Neutrophil (primary cell): ENCODE measurements around the gene VWA3A.
"Not testable (repeated sequence)": the region's sequence is repeated elsewhere in the genome, so short reads cannot be mapped to it uniquely, and the experiment has no call there.

ENCODE experiments used
- H3K27ac ChIP-seq: fragments of 200-600 bp; sonication (generic); 2 replicates; pipeline ENCODE4 v1.5.1; 2016; ENCODE audit warnings: mild to moderate bottlenecking, moderate library complexity
- H3K27me3 ChIP-seq: fragments of 200-600 bp; sonication (generic); 2 replicates; pipeline ENCODE4 v1.6.0; 2016; ENCODE audit warnings: mild to moderate bottlenecking
- H3K36me3 ChIP-seq: fragments of 200-600 bp; sonication (generic); 2 replicates; pipeline ENCODE4 v1.5.1; 2017
- H3K4me1 ChIP-seq, 2 experiments: fragments of 200-600 bp in 1 of 2; sonication (generic) in 1 of 2; 1 replicate in 1 of 2; 2 replicates in 1 of 2; pipeline versions ENCODE4 v1.5.1 to v1.6.1; 2013 to 2016; ENCODE audit warnings: low read depth in 1 of 2, low read length in 1 of 2, mild to moderate bottlenecking in 1 of 2, moderate library complexity in 1 of 2; ENCODE audit not compliant: control insufficient read depth in 1 of 2, insufficient read depth in 1 of 2
- H3K4me3 ChIP-seq, 2 experiments: fragments of 200-600 bp in 1 of 2; sonication (generic) in 1 of 2; 1 replicate in 1 of 2; 2 replicates in 1 of 2; pipeline ENCODE4 v1.5.1; 2013 to 2016; ENCODE audit warnings: low read depth in 1 of 2, low read length in 1 of 2, mild to moderate bottlenecking in 1 of 2, moderate library complexity in 1 of 2
- H3K9me3 ChIP-seq: fragments of 200-600 bp; sonication (generic); 2 replicates; pipeline ENCODE4 v1.5.1; 2016
- TF ChIP-seq, protein P1 (sequence below): fragments of 200-600 bp; sonication (generic); IDR thresholded peaks from 2 replicates; pipeline ENCODE4 v1.5.1; 2016; ENCODE audit warnings: antibody characterized with exemption

VWA3A gene

DNA sequence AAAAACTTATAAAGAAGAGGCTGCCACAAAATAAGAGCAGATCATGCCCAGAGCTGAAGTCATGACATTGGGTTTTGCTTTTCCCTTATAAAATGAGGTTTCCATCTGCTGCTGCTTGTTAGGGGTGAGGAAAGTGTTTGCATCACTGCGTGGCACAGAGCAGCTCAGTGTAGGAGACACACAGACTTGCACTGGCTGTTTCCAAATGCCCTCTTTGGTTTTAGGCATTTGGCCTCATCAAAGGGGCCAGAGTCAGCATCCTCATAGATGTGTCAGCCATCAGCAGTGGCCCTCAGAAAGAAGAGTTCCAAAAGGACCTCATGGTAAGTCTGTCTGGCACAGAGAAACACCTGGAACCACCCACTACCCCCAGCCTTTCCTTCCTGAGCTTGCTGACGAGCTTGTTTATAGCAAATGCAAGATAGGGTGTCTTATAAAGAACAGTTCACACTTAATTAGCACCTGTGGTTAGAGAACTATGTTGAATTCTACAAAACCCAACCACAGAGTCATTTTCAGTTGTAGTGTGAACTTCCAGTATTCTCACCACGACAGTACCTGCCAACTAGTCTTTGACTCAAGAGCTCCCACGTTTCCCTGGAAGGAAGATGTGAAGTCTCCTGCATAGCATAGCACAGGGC lies 17.0 kb downstream of the VWA3A start:
- Histone ChIP-seq H3K27me3 (peaks cover 15% of the 10 kb centered on the region), H3K36me3 (no peaks in the 10 kb centered on the region), H3K9me3 (no peaks in the 10 kb centered on the region), H3K4me3 (no peak overlapping the region), H3K4me1 (no peaks in the 10 kb centered on the region), H3K27ac (no peak overlapping the region)
- TF ChIP-seq, protein P1, sequence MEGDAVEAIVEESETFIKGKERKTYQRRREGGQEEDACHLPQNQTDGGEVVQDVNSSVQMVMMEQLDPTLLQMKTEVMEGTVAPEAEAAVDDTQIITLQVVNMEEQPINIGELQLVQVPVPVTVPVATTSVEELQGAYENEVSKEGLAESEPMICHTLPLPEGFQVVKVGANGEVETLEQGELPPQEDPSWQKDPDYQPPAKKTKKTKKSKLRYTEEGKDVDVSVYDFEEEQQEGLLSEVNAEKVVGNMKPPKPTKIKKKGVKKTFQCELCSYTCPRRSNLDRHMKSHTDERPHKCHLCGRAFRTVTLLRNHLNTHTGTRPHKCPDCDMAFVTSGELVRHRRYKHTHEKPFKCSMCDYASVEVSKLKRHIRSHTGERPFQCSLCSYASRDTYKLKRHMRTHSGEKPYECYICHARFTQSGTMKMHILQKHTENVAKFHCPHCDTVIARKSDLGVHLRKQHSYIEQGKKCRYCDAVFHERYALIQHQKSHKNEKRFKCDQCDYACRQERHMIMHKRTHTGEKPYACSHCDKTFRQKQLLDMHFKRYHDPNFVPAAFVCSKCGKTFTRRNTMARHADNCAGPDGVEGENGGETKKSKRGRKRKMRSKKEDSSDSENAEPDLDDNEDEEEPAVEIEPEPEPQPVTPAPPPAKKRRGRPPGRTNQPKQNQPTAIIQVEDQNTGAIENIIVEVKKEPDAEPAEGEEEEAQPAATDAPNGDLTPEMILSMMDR: no peak

DNA sequence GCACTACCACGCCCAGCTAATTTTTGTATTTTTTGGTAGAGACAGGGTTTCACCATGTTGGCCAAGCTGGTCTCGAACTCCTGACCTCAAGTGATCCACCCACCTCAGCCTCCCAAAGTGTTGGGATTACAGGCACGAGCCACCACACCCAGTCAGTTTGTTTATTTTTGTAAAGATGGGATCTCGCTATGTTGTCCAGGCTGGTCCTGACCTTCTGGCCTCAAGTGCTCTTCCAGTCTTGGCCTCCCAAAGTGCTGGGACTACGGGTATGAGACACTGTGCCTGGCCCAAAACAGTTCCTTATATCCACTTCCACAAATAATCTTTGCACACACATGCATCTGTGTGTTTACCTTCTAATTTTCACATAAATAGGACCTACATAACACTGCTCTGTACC lies 19.3 kb downstream of the VWA3A start:
- H3K4me3 ChIP-seq, H3K27ac ChIP-seq, H3K36me3 ChIP-seq, H3K4me1 ChIP-seq, H3K9me3 ChIP-seq: not testable (repeated sequence)
- H3K27me3 ChIP-seq: peaks cover 15% of the 10 kb centered on the region

DNA sequence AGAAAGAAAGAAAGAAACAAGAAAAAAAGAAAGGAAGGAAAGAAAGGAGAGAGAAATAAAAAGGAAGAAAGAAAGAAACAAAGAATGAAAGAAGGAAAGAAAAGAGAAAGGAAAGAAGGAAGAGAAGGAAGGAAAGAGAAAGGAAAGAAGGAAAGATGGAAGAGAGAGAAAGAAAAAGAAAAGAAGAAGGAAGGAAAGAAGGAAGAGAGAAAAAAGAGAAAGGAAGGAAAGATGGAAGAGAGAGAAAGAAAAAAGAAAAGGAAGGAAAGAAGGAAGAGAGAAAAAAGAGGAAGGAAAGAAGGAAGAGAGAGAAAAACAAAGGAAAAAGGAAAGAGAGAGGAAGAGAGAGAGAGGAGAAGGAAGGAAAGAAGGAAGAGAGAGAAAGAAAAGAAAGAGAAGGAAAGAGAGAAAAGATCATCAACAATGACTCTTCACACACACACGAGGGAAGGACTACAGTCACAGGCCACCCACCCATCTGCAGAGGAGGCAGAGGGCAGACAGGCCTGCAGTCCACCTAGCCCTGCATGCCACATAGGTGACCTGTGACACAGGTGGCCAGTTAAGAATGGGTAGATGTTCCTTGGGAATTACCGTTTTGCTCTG lies 23.9 kb downstream of the VWA3A start:
- H3K4me1 ChIP-seq: no peaks in the 10 kb centered on the region
- TF ChIP-seq, protein P1: no peak

DNA sequence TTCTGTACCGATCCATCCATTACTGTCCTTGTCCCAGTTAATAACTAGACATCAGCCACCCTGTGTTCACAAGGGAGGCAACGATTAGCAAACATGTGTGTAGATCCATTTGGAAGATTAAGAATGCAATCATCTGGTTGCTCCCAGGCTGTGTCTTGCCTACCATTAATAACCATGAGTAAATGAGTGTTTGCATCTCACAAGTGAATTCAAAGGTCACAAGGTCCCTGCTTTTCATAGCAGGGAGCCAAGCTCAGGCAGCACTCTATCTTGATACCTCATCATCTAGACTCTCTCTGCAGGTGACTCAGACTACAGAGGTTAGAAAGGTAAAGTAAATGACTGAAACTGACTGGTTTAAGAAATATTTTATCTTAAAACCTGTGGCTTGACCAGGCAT lies 25.3 kb downstream of the VWA3A start:
- H3K36me3 ChIP-seq: no peaks in the 10 kb centered on the region
- H3K9me3 ChIP-seq: no peaks in the 10 kb centered on the region
- TF ChIP-seq, protein P1: no peak
- no peaks in the 10 kb centered on the region for H3K4me1 ChIP-seq
- peaks cover 6% of the 10 kb centered on the region for H3K27me3 ChIP-seq
- H3K27ac ChIP-seq: no peak overlapping the region
- H3K4me3 ChIP-seq: no peak overlapping the region

More for the DNA sequence above, 23.9 kb downstream of the VWA3A start:
- H3K27me3 ChIP-seq: no peaks in the 10 kb centered on the region
- H3K4me3 ChIP-seq: no peak overlapping the region
- no peaks in the 10 kb centered on the region for H3K9me3 ChIP-seq
- no peak overlapping the region for H3K27ac ChIP-seq
- no peaks in the 10 kb centered on the region for H3K36me3 ChIP-seq

DNA sequence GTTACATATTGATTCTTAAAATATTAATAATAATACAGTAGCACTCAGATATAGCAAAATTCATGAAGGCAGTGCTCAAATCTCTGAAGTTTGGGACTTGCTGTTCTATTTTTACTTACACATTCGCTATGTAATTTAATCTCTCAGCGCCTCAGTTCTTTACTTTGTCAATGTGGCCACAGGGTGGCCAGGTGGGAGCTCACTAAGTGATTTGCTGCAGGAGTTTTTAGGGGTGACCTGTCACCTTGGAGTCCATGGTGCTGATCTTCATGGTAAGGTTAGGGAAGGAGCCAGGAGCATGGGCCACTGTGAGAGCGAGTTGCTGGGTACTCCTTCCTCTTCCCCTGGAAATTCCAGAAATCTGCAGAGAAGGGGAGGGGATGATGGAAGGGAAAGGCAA lies 28.1 kb downstream of the VWA3A start:
- Histone ChIP-seq H3K36me3 (no peaks in the 10 kb centered on the region), H3K4me1 (peaks cover 8 to 9% of the 10 kb centered on the region in 2 experiments), H3K27ac (no peak overlapping the region), H3K9me3 (no peaks in the 10 kb centered on the region), H3K4me3 (no peak overlapping the region), H3K27me3 (peaks cover 6% of the 10 kb centered on the region)
- TF ChIP-seq, protein P1: no peak

DNA sequence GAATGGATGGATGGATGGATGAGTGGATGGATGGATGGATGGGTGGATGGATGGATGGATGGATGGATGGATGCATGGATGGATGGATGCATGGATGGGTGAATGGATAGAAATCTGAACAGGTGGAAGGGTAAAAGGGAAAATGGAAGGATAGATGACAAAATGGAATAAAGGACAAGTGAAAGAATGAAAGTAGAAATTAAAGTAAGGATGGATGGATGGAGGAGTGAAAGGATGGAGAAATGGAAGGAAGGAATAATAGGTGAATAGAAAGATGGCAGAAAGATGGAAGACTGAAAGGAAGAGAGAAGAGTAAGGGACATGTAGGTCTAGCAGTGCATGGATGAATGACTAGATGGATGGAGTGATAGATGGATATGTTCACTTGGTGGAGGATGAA lies 29.9 kb downstream of the VWA3A start:
- Histone ChIP-seq H3K9me3 (no peaks in the 10 kb centered on the region), H3K27me3 (peaks cover 6% of the 10 kb centered on the region), H3K36me3 (no peaks in the 10 kb centered on the region), H3K27ac (no peak overlapping the region), H3K4me1 (peaks cover 8 to 9% of the 10 kb centered on the region in 2 experiments), H3K4me3 (no peak overlapping the region)
- TF ChIP-seq, protein P1: no peak
